Measurements from ENCODE around the gene TMEM208. TPM values are rescaled to one million over a fixed set of nuclear protein-coding genes. Genes with fewer than 3 reads are reported as not detected.

TMEM208 gene
- total and polyA plus RNA-seq, 2 of the 13 experiments (the other 11 are each of a cell fraction or from before 2014, with no cell fraction given), result 58.8 to 72.9 TPM

GRCh38 chr16:67248401-67249177 lies 21.7 kb downstream of the TMEM208 start, which contains the start of gene SLC9A5 (continued):
- no peak for TF ChIP-seq TRAFD1 (CRISPR knock-in tag; IDR thresholded peaks at IDR 0.05; ENCODE audit: borderline replicate concordance)
- TF ChIP-seq ZBTB20 (CRISPR knock-in tag; IDR thresholded peaks at IDR 0.05; ENCODE audit: borderline replicate concordance, low read depth), result no peak
- TF ChIP-seq ZNF17 (CRISPR knock-in tag; IDR thresholded peaks at IDR 0.05), result no peak
- no peak for TF ChIP-seq HMGXB3 (CRISPR knock-in tag; IDR thresholded peaks at IDR 0.05; ENCODE audit: borderline replicate concordance)
- TF ChIP-seq JUN (CRISPR knock-in tag; IDR thresholded peaks at IDR 0.05), result no peak
- TF ChIP-seq CTCF (CRISPR knock-in tag; IDR thresholded peaks at IDR 0.05), result peak; percentile 47
- no peak for TF ChIP-seq PHF5A (CRISPR knock-in tag; IDR thresholded peaks at IDR 0.05; ENCODE audit: low read depth, unreplicated experiment)
- peak; percentile 72; the same call in 1 of the 2 replicates for TF ChIP-seq ZNF740 (CRISPR knock-in tag; IDR thresholded peaks at IDR 0.05)
- no peak for TF ChIP-seq ZNF333 (CRISPR knock-in tag; IDR thresholded peaks at IDR 0.05; ENCODE audit: borderline replicate concordance)
- TF ChIP-seq NR2F1 (CRISPR knock-in tag; IDR thresholded peaks at IDR 0.05), result no peak
- TF ChIP-seq ZSCAN25 (CRISPR knock-in tag; IDR thresholded peaks at IDR 0.05), result no peak; the same call in 1 of the 2 replicates
- no peak for TF ChIP-seq POLR2G (IDR thresholded peaks at IDR 0.05; ENCODE audit: low read depth, low read length)
- no peak for TF ChIP-seq SP5 (CRISPR knock-in tag; IDR thresholded peaks at IDR 0.05; ENCODE audit: borderline replicate concordance, low read depth)
- TF ChIP-seq AKAP8 (CRISPR knock-in tag; IDR thresholded peaks at IDR 0.05), result no peak
- no peak for TF ChIP-seq RBFOX2 (IDR thresholded peaks at IDR 0.05; ENCODE audit: low read depth, low read length)
- no peak for TF ChIP-seq SOX5 (CRISPR knock-in tag; IDR thresholded peaks at IDR 0.05; ENCODE audit: borderline replicate concordance)
- no peak for TF ChIP-seq SNAPC2 (CRISPR knock-in tag; IDR thresholded peaks at IDR 0.05)
- TF ChIP-seq ELF1 (CRISPR knock-in tag; IDR thresholded peaks at IDR 0.05), result no peak
- no peak for TF ChIP-seq ZMAT5 (CRISPR knock-in tag; IDR thresholded peaks at IDR 0.05; ENCODE audit: borderline replicate concordance, low read depth)
- TF ChIP-seq SNAPC5 (CRISPR knock-in tag; IDR thresholded peaks at IDR 0.05; ENCODE audit: borderline replicate concordance), result no peak
- TF ChIP-seq ZFAT (CRISPR knock-in tag; conservative IDR thresholded peaks at IDR 0.05), result no peak

Measured in HepG2 (cell line).